ENCODE results near the gene CCDC28B.
A peak's percentile ranks its signal among the peaks of the same experiment; 100 is the strongest.

CCDC28B gene

DNA sequence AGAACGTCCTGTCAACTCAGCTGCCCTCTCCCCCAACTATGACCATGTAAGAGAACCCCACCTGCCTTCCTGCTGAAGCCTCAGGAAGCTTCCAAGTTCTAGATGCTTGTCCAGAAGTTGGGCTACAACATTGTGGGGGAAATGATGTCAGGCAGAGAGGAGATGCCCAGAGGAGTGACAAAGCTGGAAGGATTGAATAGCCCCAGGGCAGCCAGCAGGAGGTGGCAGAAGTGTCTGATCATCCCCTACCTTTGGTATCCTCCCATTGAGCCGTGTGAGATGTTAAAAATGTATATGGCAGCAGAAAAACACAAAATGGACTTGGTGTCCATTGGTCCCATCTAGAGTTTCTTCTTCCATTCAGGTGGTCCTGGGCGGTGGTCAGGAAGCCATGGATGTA, 28.4 kb downstream of the CCDC28B start:
- DNase-seq (no peak), ATAC-seq (no peak)
- H3K4me1 Mint-ChIP-seq = peaks cover 12% of the 10 kb centered on the region
- no peak overlapping the region for H3K27ac Mint-ChIP-seq
- no peaks in the 10 kb centered on the region for H3K27me3 Mint-ChIP-seq
- H3K9me3 Mint-ChIP-seq = no peaks in the 10 kb centered on the region
- H3K4me3 Mint-ChIP-seq = no peak overlapping the region

GRCh38 chr1:32231843-32232432, 31.5 kb downstream of the CCDC28B start:
- ATAC-seq = no peak
- no peaks in the 10 kb centered on the region for H3K4me1 Mint-ChIP-seq
- H3K27me3 Mint-ChIP-seq = no peaks in the 10 kb centered on the region
- peak overlapping the region in 1 of 2 donors; percentile 69 for H3K27ac Mint-ChIP-seq
- no peaks in the 10 kb centered on the region for H3K9me3 Mint-ChIP-seq
- H3K4me3 Mint-ChIP-seq = no peak overlapping the region
- no peak for DNase-seq

- DNase-seq (no peak), ATAC-seq (no peak)
- Mint-ChIP-seq H3K4me3 (no peak overlapping the region), H3K27ac (peak overlapping the region; percentile 36 to 63), H3K9me3 (no peaks in the 10 kb centered on the region), H3K4me1 (no peaks in the 10 kb centered on the region), H3K27me3 (no peaks in the 10 kb centered on the region)
Measured at GRCh38 chr1:32232558-32233304, 32.3 kb downstream of the CCDC28B start.

DNA sequence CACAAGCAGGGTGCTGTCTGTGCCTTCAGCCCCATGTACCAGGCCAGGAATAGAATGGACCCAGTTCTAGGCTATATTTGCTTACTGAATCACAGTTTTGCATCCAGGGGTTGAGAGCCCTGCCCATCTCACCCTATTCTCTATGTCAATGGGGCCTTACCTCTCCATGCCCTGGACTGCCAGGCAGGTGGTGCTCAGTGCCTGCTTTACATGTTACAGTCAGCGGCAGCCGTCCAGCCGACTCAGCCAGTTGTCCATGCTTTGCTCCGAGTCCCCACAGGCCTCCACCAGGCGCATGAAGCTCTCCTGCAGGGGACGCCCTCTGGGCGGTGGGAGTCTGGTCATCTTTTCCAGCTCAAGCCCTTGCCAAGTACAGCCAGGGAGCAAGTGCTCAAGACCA, 34.4 kb downstream of the CCDC28B start:
- no peak overlapping the region for H3K4me3 Mint-ChIP-seq

GRCh38 chr1:32239337-32239736, 38.9 kb downstream of the CCDC28B start:
- no peak overlapping the region for H3K27ac Mint-ChIP-seq
- H3K4me3 Mint-ChIP-seq = peak overlapping the region; percentile 91 to 94

More for the DNA sequence above, 34.4 kb downstream of the CCDC28B start:
- H3K4me1 Mint-ChIP-seq = no peaks in the 10 kb centered on the region
- H3K27me3 Mint-ChIP-seq = no peaks in the 10 kb centered on the region
- ATAC-seq (peak; percentile 43), DNase-seq (no peak)
- H3K27ac Mint-ChIP-seq = no peak overlapping the region
- H3K9me3 Mint-ChIP-seq = no peaks in the 10 kb centered on the region

DNA sequence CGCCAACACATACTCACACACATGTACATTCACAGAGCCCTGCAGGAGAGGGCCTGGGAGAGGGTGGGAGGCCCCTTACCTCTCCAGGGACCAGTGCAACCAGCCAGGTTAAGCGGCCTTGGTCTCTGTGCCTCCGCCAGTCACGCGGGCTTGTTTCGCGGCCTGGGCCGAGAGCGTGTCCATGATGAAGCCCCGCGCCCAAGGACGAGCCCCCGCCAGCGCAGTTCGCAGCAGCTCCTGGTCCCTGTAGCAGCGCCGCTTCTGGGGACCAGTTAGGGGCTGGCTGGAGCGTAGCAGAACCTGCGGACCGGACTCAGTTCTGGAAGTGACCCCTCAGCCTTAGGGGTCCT, 39.4 kb downstream of the CCDC28B start:
- Mint-ChIP-seq H3K27me3 (no peaks in the 10 kb centered on the region), H3K4me3 (peak overlapping the region; percentile 91 to 94), H3K4me1 (peaks cover 27% of the 10 kb centered on the region), H3K9me3 (no peaks in the 10 kb centered on the region), H3K27ac (peak overlapping the region in 1 of 2 donors; percentile 82)
- no peak for ATAC-seq
- DNase-seq = no peak

More at GRCh38 chr1:32239337-32239736, 38.9 kb downstream of the CCDC28B start:
- DNase-seq = no peak
- peaks cover 27% of the 10 kb centered on the region for H3K4me1 Mint-ChIP-seq
- no peaks in the 10 kb centered on the region for H3K9me3 Mint-ChIP-seq
- no peaks in the 10 kb centered on the region for H3K27me3 Mint-ChIP-seq
- ATAC-seq = no peak

DNA sequence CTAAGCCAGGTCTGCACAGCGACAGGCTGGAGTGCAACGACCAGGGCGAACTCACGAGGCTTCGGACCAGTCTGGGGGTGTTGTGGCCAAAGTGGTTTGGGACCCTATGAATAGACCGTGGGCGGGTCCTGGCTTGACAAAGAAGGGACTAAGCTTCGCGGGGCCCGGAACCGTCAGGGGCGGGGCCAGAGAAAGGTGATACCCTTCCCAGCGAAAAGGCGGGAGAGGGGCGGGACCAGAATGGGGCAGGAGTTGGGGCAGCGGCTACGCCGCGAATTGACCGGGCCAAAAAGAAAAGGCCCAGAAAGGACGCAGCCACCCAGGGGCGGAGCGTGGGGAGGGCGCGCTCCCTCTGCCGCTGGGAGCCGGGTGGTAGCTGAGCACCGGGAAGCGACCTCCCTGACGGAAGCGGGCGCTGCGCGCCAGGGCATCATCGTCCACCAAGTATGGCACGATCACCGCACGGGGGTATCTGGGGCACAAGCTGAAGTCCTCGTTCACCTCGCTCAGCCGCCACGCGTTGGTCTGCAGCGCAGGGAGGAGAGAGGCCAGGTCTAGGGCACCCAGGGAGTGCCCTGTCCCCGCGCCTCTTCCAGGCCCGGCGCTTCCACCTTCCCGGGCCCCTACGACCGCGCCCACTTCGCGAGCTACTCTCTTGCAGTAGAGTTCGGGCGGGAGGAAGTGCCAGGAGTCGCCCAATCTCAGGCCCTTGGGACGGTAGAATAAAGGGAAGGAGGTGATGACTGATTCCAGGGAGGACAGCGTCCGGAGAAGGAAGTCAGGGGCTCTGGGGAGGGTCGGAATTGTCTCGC, 40.0 kb downstream of the CCDC28B start:
- H3K27me3 Mint-ChIP-seq = no peaks in the 10 kb centered on the region
- ATAC-seq (peak; percentile 75), DNase-seq (peak in 1 of 2 donors; percentile 63)
- peak overlapping the region; percentile 91 to 94 for H3K4me3 Mint-ChIP-seq
- H3K27ac Mint-ChIP-seq = peak overlapping the region; percentile 69 to 82
- H3K9me3 Mint-ChIP-seq = no peaks in the 10 kb centered on the region
- H3K4me1 Mint-ChIP-seq = peaks cover 29% of the 10 kb centered on the region

- Mint-ChIP-seq H3K9me3 (no peaks in the 10 kb centered on the region), H3K4me1 (peaks cover 36% of the 10 kb centered on the region), H3K27ac (peak overlapping the region; percentile 54 to 86), H3K27me3 (no peaks in the 10 kb centered on the region), H3K4me3 (peak overlapping the region; percentile 91 to 94)
- peak; percentile 78 for ATAC-seq
- DNase-seq = peak; percentile 50 to 51
Measured at GRCh38 chr1:32241001-32241763, 40.8 kb downstream of the CCDC28B start.

DNA sequence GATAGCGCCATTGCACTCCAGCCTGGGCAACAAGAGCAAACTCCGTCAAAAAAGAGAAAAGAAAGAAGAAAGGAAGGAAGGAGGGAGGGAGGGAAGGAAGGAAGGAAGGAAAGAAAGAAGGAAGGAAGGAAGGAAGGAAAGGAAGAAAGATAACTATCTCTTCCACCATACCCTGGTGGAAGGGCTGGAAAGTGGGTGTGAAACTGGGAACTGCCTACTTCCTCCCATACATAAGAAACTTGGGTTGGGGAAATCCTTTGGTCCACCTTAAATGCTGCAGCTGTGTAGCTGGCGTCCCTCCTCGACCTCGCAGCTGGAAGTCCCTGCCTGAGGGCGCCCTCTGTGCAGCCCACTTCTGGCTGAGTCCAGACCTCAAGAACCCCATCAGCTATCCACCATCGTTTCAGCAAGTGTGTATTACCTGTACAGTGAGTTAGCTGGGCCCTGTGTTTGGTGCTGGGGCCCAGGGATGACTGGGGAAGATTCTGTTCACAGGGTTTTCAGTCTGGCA, 42.0 kb downstream of the CCDC28B start:
- Mint-ChIP-seq H3K27ac (no peak overlapping the region), H3K4me1 (peaks cover 42% of the 10 kb centered on the region), H3K9me3 (no peaks in the 10 kb centered on the region), H3K4me3 (peak overlapping the region; percentile 17 to 46), H3K27me3 (no peaks in the 10 kb centered on the region)
- ATAC-seq (no peak), DNase-seq (no peak)

DNA sequence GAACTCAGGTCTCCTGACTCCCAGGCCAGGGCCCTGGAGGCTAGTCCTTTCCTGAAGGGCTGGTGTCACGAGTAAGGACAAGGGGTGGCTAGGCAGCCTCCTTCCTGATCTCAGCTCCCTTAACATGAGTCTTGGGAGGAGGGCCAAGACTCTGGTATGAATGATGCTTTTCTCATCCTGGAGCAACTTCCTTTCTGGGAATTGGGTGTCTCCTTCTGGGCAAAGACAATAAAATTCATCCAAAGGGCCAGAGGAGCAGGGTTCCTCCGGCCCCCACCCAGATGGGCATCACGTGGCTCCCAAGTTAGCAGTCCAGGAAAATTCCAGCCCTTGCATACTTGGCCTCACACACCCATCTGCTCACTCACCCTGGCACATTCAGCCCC, 46.5 kb downstream of the CCDC28B start, which contains the start of gene FAM167B:
Gene FAM167B, plus strand, starts transcription at position 335 of the 386 bp plus-strand sequence. CDS start 200 bp downstream, outside the sequence.
- ATAC-seq = no peak
- Mint-ChIP-seq H3K27ac (peak within 1 kb of the TSS; percentile 30 to 88), H3K9me3 (no peaks in the 10 kb centered on the region), H3K27me3 (no peaks in the 10 kb centered on the region), H3K4me1 (peaks cover 65% of the 10 kb centered on the region), H3K4me3 (peak within 1 kb of the TSS; percentile 57 to 98)
- no peak for DNase-seq

DNA sequence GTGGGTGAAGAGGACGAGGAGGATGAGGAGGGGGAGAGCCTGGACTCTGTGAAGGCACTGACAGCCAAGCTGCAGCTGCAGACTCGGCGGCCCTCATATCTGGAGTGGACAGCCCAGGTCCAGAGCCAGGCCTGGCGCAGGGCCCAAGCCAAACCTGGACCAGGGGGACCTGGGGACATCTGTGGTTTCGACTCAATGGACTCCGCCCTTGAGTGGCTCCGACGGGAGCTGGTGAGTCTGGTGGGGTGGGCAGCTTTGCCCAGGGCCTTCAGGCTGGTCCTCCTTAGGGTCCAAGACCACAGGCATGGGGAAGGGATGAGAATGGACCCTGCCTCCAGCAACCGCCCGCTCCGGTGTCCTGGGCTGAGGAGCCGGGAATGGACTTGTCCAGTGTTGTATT, 47.1 kb downstream of the CCDC28B start:
- no peak for ATAC-seq
- peaks cover 60% of the 10 kb centered on the region for H3K4me1 Mint-ChIP-seq
- no peaks in the 10 kb centered on the region for H3K27me3 Mint-ChIP-seq
- H3K27ac Mint-ChIP-seq = peak overlapping the region; percentile 29 to 30
- no peaks in the 10 kb centered on the region for H3K9me3 Mint-ChIP-seq
- DNase-seq = no peak
- peak overlapping the region in 1 of 2 donors; percentile 98 for H3K4me3 Mint-ChIP-seq

DNA sequence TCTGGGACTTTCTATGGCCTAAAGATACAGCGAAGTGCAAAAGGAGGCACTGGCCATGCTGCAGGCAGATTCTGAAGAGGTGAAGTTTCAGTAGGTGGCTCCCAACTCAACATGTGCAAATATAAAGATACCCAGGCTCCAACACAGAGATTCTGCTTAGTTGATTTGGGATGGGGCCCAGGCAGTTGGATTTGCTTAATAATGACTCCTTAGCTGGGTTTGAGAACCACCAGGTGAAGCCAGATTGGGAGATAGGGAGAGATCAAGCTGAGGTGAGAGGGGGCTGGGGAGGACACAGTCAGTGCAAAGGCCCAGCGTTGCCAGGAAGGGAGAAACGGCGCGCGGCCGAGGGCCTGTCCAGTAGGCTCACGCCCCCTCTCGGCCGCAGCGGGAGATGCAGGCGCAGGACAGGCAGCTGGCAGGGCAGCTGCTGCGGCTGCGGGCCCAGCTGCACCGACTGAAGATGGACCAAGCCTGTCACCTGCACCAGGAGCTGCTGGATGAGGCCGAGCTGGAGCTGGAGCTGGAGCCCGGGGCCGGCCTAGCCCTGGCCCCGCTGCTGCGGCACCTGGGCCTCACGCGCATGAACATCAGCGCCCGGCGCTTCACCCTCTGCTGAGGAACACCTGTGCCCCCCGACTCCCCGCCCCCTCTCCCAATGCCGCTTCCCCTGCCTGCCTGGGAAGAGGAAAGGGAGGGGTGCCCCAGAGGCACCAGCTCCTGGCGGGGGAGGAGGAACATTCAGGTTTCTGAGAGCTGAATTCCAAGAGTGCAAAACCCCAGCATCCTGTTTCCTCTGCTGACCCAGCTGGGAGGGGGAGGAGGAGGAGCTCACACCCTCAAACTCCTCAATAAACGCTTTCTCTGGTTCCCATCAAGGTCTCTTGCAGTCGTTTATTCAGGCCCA, 47.8 kb downstream of the CCDC28B start:
- no peaks in the 10 kb centered on the region for H3K27me3 Mint-ChIP-seq
- ATAC-seq (peak; percentile 34), DNase-seq (peak; percentile 84 to 86)

DNA sequence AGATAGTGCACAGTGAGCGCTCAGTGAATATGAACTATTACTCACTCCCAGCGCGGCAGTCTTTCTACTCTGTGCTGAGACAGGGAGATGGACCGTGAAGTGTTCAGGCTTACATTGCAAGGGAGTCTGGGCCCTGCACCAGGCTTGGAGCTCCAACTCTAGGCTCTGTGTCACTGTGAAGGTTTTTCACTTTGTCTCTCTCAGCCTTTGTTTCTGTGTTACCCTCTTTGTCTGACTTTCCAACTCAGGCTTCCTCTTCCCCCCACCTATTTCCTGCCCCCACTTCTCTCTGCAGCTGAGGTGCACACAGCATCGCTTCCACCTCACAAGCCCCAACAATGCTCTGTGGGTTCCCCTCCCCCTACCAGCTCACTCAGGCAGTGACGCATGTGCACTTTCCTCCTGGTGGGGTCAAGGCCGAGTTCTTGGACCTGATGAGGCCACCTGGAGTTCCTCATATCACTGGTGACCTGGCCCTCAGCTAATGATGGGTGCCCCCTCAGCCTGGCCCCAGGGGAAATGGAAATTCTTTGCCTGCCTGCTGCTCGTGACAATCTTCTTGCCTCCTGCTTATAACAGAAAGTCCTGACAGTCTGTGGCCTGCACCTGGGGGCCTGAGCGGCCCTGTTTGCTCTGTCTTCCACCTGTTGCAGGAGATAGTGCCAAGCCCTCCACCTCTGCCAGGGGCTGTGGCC, 49.6 kb downstream of the CCDC28B start:
- Mint-ChIP-seq H3K4me3 (peak overlapping the region; percentile 98), H3K27me3 (no peaks in the 10 kb centered on the region), H3K9me3 (no peaks in the 10 kb centered on the region), H3K4me1 (peaks cover 72% of the 10 kb centered on the region), H3K27ac (peak overlapping the region; percentile 97 to 98)
- ATAC-seq (peak; percentile 82), DNase-seq (peak; percentile 74 to 87)

More for the DNA sequence above, 47.8 kb downstream of the CCDC28B start:
- H3K27ac Mint-ChIP-seq = peak overlapping the region; percentile 4 to 88
- H3K4me3 Mint-ChIP-seq = peak overlapping the region; percentile 98
- peaks cover 60% of the 10 kb centered on the region for H3K4me1 Mint-ChIP-seq
- H3K9me3 Mint-ChIP-seq = no peaks in the 10 kb centered on the region

All from stimulated activated naive CD8-positive, alpha-beta T cell treated with anti-CD3 and anti-CD28 coated beads, Interleukin-15, amount 100 ng/mL, for 72 hours (primary cell).